Stimulated activated memory B cell treated with anti-CD40 and anti-IgM and Interleukin-4, amounts not matched to agents 10 μg/mL and 1 μg/mL and 100 μg/mL, for 72 hours (primary cell): Measurements from ENCODE around the gene PTPRM.

ENCODE experiments used
- ATAC-seq: fragments of 150-1000 bp; cut with Tn5 transposase; 2 replicates; pipeline ENCODE4 v1.10.0; 2021
- H3K27ac Mint-ChIP-seq: one replicate; pipeline ENCODE4 v1.8.0; 2022; ENCODE audit warnings: mild to moderate bottlenecking, mixed read lengths
- H3K27me3 Mint-ChIP-seq: one replicate; pipeline ENCODE4 v1.8.0; 2022; ENCODE audit warnings: mixed read lengths
- H3K36me3 Mint-ChIP-seq: one replicate; pipeline ENCODE4 v1.8.0; 2022; ENCODE audit warnings: mixed read lengths
- H3K4me1 Mint-ChIP-seq: one replicate; pipeline ENCODE4 v1.8.0; 2022; ENCODE audit warnings: mixed read lengths
- H3K4me3 Mint-ChIP-seq: one replicate; pipeline ENCODE4 v1.8.0; 2022; ENCODE audit warnings: mild to moderate bottlenecking, moderate library complexity, mixed read lengths
- H3K9me3 Mint-ChIP-seq: one replicate; pipeline ENCODE4 v1.8.0; 2022; ENCODE audit warnings: mixed read lengths

PTPRM gene

DNA sequence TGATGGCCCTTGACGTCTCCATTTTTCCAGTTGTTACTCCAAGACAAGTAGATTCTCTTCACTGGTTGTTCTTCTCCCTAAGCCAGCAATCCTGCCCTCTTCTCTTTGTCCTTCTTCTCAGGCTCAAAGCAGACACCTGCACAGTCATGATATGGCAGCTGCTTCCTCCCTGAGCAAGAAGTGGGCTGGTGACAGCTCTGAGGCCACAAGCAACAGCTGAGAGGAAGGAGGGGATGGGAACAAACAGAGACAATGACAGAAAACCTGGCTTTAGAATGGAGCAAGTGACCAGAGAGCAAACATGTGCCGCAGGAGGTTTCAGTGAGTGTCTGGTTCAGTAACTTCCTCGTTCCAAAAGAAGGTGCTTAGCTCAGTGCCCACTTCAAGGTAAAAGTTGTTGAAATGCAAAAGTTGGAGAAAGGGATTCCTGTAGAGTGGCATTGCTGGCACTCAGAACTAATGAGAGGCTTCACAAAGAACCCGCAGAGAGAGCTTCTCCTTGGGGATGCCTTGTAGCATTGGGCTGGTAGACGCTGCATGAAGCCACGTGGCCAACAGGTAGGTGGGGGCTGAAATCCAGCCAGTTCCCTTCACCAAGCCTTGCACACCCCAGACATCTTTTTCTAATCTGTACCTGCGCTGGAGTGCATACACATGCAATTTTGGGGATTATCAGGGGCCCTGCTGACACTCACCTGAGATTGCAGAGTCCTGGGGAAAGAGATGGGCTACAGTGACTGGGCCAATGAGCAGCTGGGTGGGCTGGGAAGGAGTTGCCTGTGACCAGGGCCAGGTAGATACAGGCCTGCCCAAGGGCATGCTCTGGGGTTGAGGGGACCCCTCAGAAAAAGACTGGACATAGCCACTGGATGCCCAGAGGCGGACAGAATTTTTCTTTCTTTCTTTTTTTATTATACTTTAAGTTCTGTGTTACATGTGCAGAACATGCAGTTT lies 888.8 kb downstream of the PTPRM start:
- Mint-ChIP-seq H3K27me3 (no peaks in the 10 kb centered on the region), H3K4me1 (no peaks in the 10 kb centered on the region), H3K27ac (no peak overlapping the region), H3K36me3 (no peaks in the 10 kb centered on the region), H3K9me3 (no peaks in the 10 kb centered on the region), H3K4me3 (no peak overlapping the region)
- ATAC-seq: no peak
